T follicular helper cell (primary cell): ENCODE results near the gene ZDHHC18.
A peak's percentile ranks its signal among the peaks of the same experiment; 100 is the strongest.
"Not testable (repeated sequence)": the region's sequence is repeated elsewhere in the genome, so short reads cannot be mapped to it uniquely, and the experiment has no call there.

ENCODE experiments used
- DNase-seq: peaks from one replicate; pipeline ENCODE4 v3.0.0-alpha.2; 2020; ENCODE audit warnings: low read depth

ZDHHC18 gene

DNA sequence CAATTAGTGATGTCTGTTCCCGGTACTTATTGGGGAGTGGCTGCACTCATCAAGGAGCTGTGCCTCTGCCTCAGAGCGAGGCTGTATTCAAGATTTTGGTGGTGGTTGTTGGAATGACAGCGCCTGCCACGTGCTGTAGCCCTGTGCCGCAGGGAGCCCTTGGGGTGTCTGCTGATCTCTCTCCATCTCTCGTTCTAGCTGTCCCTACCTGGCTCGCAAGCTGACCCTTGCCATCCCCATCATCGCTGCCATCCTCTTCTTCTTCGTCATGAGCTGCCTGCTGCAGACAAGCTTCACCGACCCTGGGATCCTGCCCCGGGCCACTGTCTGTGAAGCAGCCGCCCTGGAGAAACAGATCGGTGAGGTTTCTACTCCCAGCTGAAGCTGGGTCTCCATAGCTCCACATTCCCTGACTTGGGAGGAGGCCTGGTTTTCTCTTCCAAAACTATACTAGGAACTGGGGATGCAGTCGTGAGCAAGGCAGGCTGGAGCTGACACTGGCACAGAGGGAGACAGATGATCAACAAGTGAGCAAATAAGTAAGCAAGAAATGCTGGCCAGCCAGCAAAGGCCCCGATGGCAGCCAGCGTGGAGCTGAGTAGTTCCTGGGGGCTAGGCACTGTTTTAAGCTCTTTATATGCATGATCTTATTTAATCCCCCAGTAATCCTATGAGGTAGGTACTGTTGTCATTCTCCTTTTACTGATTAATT lies 5.9 kb downstream of the ZDHHC18 start:
- DNase-seq: no peak

GRCh38 chr1:26833432-26834405 lies 7.2 kb downstream of the ZDHHC18 start:
- peak; percentile 87 for DNase-seq

DNA sequence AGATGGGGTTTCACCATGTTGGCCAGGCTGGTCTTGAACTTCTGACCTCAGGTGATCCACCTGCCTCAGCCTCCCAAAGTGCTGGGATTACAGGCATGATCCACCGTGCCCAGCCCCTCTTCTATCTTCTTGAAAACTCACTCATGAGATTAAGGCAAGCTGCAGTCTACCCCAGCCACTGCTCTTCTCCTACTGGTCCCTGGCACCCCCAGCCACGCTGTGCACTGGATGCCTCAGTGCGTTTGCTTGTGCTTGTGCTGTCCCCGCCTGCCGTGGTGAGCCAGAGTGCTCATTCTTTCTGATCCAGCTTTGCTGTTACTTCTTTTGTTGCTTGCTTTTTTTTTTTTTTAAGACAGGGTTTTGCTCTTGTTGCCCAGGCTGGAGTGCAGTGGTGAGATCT lies 11.2 kb downstream of the ZDHHC18 start:
- DNase-seq: not testable (repeated sequence)

GRCh38 chr1:26838474-26839338 lies 12.2 kb downstream of the ZDHHC18 start:
- peak; percentile 38 for DNase-seq

- DNase-seq: no peak
Observed at GRCh38 chr1:26839339-26839722, 12.8 kb downstream of the ZDHHC18 start.

GRCh38 chr1:26839779-26840178 lies 13.3 kb downstream of the ZDHHC18 start:
- no peak for DNase-seq

DNA sequence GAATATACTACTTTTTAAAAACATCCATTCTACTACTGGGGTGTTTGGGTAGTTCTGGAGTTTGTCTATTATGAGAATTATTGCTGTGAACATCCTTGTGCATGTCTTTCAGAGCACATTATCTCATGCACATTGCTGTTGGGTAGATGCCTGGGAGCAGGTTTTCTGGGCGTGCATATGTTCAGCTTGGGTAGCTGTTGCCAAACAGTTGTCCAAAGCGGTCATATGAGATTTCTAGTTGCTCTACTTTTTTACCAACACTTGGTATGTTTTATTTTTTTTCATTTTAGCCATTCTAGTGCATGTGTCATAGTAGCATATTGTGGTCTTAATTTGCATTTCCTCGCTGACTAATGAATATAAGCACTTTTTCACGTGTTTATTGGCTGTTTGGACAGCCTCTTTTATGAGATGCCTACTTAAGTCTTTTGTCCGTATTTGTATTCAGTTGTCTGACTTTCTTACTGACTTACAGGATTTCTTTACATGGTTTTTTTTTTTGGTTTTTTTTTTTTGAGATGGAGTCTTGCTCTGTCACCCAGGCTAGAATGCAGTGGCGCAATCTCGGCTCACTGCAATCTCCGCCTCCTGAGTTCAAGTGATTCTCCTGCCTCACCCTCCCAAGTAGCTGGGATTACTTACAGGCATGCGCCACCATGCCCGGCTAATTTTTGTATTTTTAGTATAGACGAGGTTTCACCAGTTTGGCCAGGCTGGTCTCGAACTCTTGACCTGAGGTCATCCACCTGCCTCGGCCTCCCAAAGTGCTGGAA lies 18.1 kb downstream of the ZDHHC18 start:
- DNase-seq: no peak

- not testable (repeated sequence) for DNase-seq
Observed at GRCh38 chr1:26847826-26848225, 21.3 kb downstream of the ZDHHC18 start.

DNA sequence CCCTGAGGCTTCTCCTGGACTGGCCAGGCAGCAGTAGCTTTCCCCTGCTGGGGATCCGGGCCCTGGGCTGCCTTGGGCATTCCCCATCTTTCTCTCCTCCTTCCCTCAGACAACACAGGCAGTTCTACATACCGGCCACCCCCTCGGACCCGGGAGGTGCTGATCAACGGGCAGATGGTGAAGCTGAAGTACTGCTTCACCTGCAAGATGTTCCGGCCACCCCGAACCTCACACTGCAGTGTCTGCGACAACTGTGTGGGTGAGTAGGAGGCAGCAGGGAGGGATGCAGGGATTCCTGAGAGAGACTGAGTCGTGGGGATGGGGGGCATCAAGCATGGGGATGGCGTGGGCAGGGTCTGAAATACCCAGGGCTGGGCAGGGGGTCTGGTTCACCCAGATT lies 22.0 kb downstream of the ZDHHC18 start:
- no peak for DNase-seq

DNA sequence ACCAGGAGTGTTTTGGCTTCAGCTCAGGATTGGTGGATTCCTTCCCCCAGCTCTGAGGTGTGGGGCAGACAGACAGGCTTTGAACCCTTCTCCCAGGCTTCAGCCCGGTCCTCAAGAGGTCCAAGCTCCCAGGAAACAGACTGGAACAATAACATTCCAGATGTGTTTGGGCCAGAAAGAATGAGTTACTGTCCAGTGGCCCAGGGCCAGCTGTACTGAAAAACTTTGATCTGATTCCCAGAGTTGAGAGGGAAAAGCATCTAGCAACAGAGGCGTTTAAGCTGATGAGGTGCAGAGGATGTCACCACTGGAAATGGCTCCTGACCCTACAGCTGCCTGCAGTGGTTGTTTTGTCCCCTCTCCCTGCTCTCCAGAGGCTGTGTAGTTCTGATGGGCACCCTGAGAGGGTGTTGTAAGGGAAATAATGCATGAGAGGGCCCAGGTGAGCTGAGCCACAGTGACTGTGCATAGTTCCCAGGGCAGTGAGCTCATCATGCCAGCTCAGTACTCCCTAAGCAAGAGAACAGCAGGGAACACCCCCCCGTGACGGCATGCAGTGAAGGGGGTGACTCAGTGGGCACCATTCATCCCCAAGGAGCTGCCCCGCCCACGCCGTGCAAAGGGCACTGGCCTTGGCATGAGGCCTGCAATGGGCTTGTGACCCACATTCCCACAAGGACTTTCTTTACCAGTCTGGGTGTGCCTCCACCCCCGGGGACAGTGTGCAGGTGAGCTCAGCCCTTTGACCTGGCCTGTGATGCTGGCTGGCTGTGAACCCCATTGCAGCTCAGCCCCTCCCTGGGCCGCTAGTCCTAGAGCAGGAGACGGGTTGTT lies 22.7 kb downstream of the ZDHHC18 start:
- no peak for DNase-seq

DNA sequence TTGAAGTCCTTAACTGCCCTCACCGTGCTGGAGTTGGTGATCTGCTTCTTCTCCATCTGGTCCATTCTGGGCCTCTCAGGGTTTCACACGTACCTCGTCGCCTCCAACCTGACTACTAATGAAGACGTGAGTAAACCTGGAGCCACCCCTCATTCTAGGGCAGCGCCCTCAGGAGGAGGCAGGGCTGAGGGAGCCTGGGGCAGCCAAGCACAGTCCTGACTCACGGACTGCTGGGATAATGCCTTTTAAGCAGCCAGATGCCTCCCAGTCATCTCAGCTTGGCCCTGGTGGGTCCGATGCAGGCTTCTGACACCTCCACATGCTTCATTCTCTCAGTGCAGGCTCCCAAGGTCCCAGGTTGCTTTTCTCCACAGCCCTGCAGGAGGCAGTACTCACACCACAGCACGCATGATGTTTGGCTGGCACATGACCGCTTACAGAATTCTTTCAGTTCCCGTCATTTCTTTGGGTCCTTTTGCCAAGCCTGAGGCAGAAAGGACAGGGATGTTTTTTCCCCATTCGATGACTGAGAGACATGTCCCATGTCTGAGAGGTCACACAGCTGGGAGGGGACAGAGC lies 24.7 kb downstream of the ZDHHC18 start:
- DNase-seq: no peak

- DNase-seq: no peak
Observed at GRCh38 chr1:26852701-26853100, 26.2 kb downstream of the ZDHHC18 start.

- peak; percentile 71 for DNase-seq
Observed at GRCh38 chr1:26853156-26853555, 26.7 kb downstream of the ZDHHC18 start.

GRCh38 chr1:26853600-26853999 lies 27.1 kb downstream of the ZDHHC18 start:
- DNase-seq: no peak

- no peak for DNase-seq
Observed at GRCh38 chr1:26854906-26855305, 28.4 kb downstream of the ZDHHC18 start.

GRCh38 chr1:26855636-26856035 lies 29.1 kb downstream of the ZDHHC18 start:
- DNase-seq: no peak

DNA sequence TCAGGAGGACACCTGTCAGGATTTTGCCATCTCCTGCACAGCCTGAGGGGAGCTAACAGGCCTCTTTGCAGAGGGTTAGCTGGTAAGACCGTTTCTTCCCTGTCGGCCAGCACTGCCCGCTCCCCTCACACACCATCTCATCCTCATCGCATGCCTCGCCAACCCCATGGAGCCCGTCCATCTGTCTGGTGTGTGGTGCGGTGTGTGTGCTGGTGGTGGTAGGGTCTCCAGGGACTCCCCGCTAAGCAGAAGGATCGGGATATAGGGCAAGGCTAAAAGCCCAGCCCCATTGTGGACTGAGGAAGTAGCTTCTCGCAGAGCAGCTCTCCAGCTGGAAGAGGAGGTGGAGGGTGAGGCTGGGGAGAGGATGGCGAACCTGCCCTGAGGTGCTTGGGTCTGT lies 29.7 kb downstream of the ZDHHC18 start:
- DNase-seq: no peak

DNA sequence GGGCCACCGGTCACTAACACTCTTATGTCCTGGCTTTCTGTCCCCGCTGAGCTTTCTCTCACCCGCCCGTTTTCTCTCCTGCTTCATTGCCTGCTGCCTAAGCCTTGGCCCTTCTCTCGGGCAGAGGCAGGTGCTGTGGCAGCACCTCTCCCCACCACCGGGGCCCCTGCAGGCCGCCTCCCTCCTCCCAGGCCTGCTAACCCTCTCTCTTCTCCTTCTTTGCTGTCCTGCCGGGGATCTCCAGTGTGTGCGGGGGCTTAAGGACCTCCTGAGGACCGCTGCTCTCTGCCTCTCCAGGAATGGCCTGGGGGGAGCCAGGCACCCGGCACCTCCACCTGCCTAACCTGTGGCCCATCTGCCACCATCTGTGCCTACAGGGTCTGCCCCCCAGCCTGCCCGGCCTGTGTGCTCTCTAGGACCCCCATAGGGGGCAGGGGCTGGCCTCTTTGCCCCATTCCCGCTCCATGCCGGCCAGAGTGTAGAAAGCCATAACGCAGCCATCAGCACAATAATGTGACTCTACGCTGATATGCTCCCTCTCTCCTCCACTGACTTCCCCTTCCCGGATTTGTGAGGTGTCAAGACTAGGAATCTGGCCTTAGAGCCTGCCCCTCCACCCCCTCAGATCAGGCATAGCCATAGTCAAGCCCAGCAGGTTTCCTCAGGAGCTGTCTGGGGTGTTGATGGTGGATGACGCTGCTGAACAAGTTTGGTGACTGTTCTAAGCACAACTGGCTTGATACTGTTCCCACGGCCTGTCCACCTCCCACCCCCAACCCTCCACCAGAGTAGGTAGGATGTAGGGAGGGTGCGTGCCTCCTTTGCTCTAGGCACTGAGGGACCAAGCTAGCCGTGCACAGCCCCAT lies 30.3 kb downstream of the ZDHHC18 start:
- DNase-seq: no peak

- DNase-seq: no peak
Observed at GRCh38 chr1:26857473-26858060, 31.1 kb downstream of the ZDHHC18 start.
